Ishikawa (cell line): ENCODE data around the gene LRP5.

ENCODE experiments used
- CREB1 ChIP-seq: IDR thresholded peaks from 2 replicates; pipeline ENCODE4 v1.6.1; 2012; ENCODE audit warnings: low read depth
- FOXM1 ChIP-seq: IDR thresholded peaks from 2 replicates; pipeline ENCODE4 v1.6.1; 2012; ENCODE audit warnings: low read depth, borderline replicate concordance

GRCh38 chr11:68445531-68446035 is 133.2 kb downstream of the LRP5 start:
- TF ChIP-seq FOXM1: no peak
- TF ChIP-seq CREB1: no peak
